Smooth muscle cell (in vitro differentiated cells): ENCODE results near the gene ACAT1. TPM values are rescaled to one million over a fixed set of nuclear protein-coding genes. Genes with fewer than 3 reads are reported as not detected.

Experiments used
- DNase-seq: peaks from one replicate; lab custom pipeline; 2025; ENCODE audit not compliant: unreplicated experiment; lab: John Stamatoyannopoulos, UW
- H2AFZ ChIP-seq: fragments of 200-600 bp; sonication (generic); 2 replicates; pipeline ENCODE4 v1.6.0; 2016; ENCODE audit warnings: antibody characterized with exemption, low read depth, mild to moderate bottlenecking
- H3F3A ChIP-seq: fragments of 200-600 bp; sonication (generic); 2 replicates; pipeline ENCODE4 v1.6.0; 2017; ENCODE audit warnings: antibody characterized with exemption, low read depth
- H3K27ac ChIP-seq: fragments of 200-600 bp; sonication (generic); 2 replicates; pipeline ENCODE4 v1.5.1; 2016; ENCODE audit warnings: low read depth, mild to moderate bottlenecking
- H3K27me3 ChIP-seq: fragments of 200-600 bp; sonication (generic); 2 replicates; pipeline ENCODE4 v1.6.1; 2016; ENCODE audit warnings: low read depth, mild to moderate bottlenecking
- H3K36me3 ChIP-seq: fragments of 200-600 bp; sonication (generic); 2 replicates; pipeline ENCODE4 v1.5.1; 2016; ENCODE audit warnings: low read depth
- H3K4me1 ChIP-seq: fragments of 200-600 bp; sonication (generic); 2 replicates; pipeline ENCODE4 v1.5.1; 2016; ENCODE audit warnings: low read depth
- H3K4me2 ChIP-seq: fragments of 200-600 bp; sonication (generic); 2 replicates; pipeline ENCODE4 v1.6.0; 2016; ENCODE audit warnings: mild to moderate bottlenecking
- H3K4me3 ChIP-seq: fragments of 200-600 bp; sonication (generic); 2 replicates; pipeline ENCODE4 v1.5.1; 2016; ENCODE audit warnings: mild to moderate bottlenecking
- H3K79me2 ChIP-seq: fragments of 200-600 bp; sonication (generic); 2 replicates; pipeline ENCODE4 v1.6.0; 2016; ENCODE audit warnings: low read depth, mild to moderate bottlenecking
- H3K9ac ChIP-seq: fragments of 200-600 bp; sonication (generic); 2 replicates; pipeline ENCODE4 v1.6.0; 2016; ENCODE audit warnings: low read depth
- H3K9me3 ChIP-seq: fragments of 200-600 bp; sonication (generic); replicated peaks from 2 replicates; pipeline ENCODE4 v1.5.1; 2016; ENCODE audit warnings: low read depth
- H4K20me1 ChIP-seq: fragments of 200-600 bp; sonication (generic); 2 replicates; pipeline ENCODE4 v1.6.0; 2016; ENCODE audit warnings: low read depth
- CTCF ChIP-seq: fragments of 200-600 bp; sonication (generic); IDR thresholded peaks from 2 replicates; pipeline ENCODE4 v1.5.1; 2017; ENCODE audit warnings: borderline replicate concordance, mild to moderate bottlenecking, antibody characterized with exemption; ENCODE audit not compliant: insufficient read depth, poor library complexity, severe bottlenecking
- WGBS: methylation state at CpG from one replicate; pipeline ENCODE4 v1.1.7; 2016; ENCODE audit warnings: low lambda C conversion rate; 5-methylcytosine and 5-hydroxymethylcytosine counted together
- polyA plus RNA-seq: library from polyadenylated mRNA; unstranded; fragments of >200 nt; fragmentation: Nextera tagmentation; extraction: Ambion mirVana; gene quantifications from 2 replicates; pipeline ENCODE4 v1.2.1, GENCODE V29; 2016
- total RNA-seq: library from RNA; depleted of rRNA; stranded (reverse); fragments of >200 nt; gene quantifications from 2 replicates; pipeline ENCODE4 v1.2.3, GENCODE V29; 2014

ACAT1 gene
- total and polyA plus RNA-seq, 2 experiments from 2014 or later = 25.1 to 63.2 TPM

GRCh38 chr11:108092134-108092533 lies 29.2 kb upstream of the ACAT1 start:
- no peak for DNase-seq
- WGBS = 50% methylated on average over 2 of the region's 2 CpGs
- H3K4me2 ChIP-seq = no peak overlapping the region
- H3K9me3 ChIP-seq = no peaks in the 10 kb centered on the region
- H3F3A ChIP-seq = no peaks in the 10 kb centered on the region
- H3K79me2 ChIP-seq = peaks cover 6% of the 10 kb centered on the region
- H3K27me3 ChIP-seq = no peaks in the 10 kb centered on the region
- peaks cover 18% of the 10 kb centered on the region for H3K36me3 ChIP-seq
- no peak for TF ChIP-seq CTCF
- H2AFZ ChIP-seq = no peak overlapping the region
- H3K4me1 ChIP-seq = no peaks in the 10 kb centered on the region
- H4K20me1 ChIP-seq = peaks cover 4% of the 10 kb centered on the region
- no peak overlapping the region for H3K9ac ChIP-seq
- H3K27ac ChIP-seq = no peak overlapping the region
- H3K4me3 ChIP-seq = no peak overlapping the region

GRCh38 chr11:108093128-108093904 lies 28.1 kb upstream of the ACAT1 start:
- H3K9me3 ChIP-seq = no peaks in the 10 kb centered on the region
- H3K4me1 ChIP-seq = no peaks in the 10 kb centered on the region
- H3K4me2 ChIP-seq = peak overlapping the region; percentile 44
- no peak for DNase-seq
- peaks cover 6% of the 10 kb centered on the region for H3K79me2 ChIP-seq
- peak overlapping the region; percentile 76 for H3K27ac ChIP-seq
- no peak overlapping the region for H3K9ac ChIP-seq
- no peak overlapping the region for H2AFZ ChIP-seq
- H3F3A ChIP-seq = no peaks in the 10 kb centered on the region
- H3K4me3 ChIP-seq = no peak overlapping the region
- peaks cover 18% of the 10 kb centered on the region for H3K36me3 ChIP-seq
- 27% methylated on average over 4 of the region's 4 CpGs for WGBS
- TF ChIP-seq CTCF = no peak
- no peaks in the 10 kb centered on the region for H4K20me1 ChIP-seq
- no peaks in the 10 kb centered on the region for H3K27me3 ChIP-seq

- no peaks in the 10 kb centered on the region for H4K20me1 ChIP-seq
- H3K79me2 ChIP-seq = no peaks in the 10 kb centered on the region
- H2AFZ ChIP-seq = no peak overlapping the region
- H3K9ac ChIP-seq = no peak overlapping the region
- peaks cover 10% of the 10 kb centered on the region for H3K36me3 ChIP-seq
- no peak for DNase-seq
- no peak for TF ChIP-seq CTCF
- H3K4me2 ChIP-seq = no peak overlapping the region
- no peak overlapping the region for H3K27ac ChIP-seq
- no peaks in the 10 kb centered on the region for H3K27me3 ChIP-seq
- H3K9me3 ChIP-seq = no peaks in the 10 kb centered on the region
- no peak overlapping the region for H3K4me3 ChIP-seq
- H3K4me1 ChIP-seq = no peaks in the 10 kb centered on the region
- no peaks in the 10 kb centered on the region for H3F3A ChIP-seq
- 98% methylated on average over 3 of the region's 3 CpGs for WGBS
These were observed 24.2 kb upstream of the ACAT1 start for GRCh38 chr11:108097179-108097578.
